Upper lobe of left lung (tissue), 6 donors: ENCODE results near the gene INTS6. TPM values are rescaled to one million over a fixed set of nuclear protein-coding genes. Genes with fewer than 3 reads are reported as not detected.

Experiments used
- ATAC-seq, 2 donors: fragments of 200-7000 bp; cut with Tn5 transposase; one replicate each; pipeline ENCODE4 v1.9.1; 2022; ENCODE audit warnings: mild to moderate bottlenecking in 2 of 2, moderate library complexity in 2 of 2; ENCODE audit not compliant: low FRiP score in 2 of 2
- DNase-seq, 2 donors: peaks; one replicate each; pipeline ENCODE4 v3.0.0-alpha.2; 2019 to 2020
- H3K27ac ChIP-seq, 4 donors: fragments of 200-600 bp; sonication (generic); one replicate each; pipeline ENCODE4 v1.5.1; 2016 to 2019
- H3K27me3 ChIP-seq, 4 donors: fragments of 200-600 bp; sonication (generic); one replicate each; pipeline ENCODE4 v1.5.1; 2017 to 2019
- H3K36me3 ChIP-seq, 4 donors: fragments of 200-600 bp; sonication (generic); one replicate each; pipeline ENCODE4 v1.5.1; 2016 to 2019
- H3K4me1 ChIP-seq, 4 donors: fragments of 200-600 bp; sonication (generic); one replicate each; pipeline ENCODE4 v1.5.1; 2018 to 2019
- H3K4me3 ChIP-seq, 4 donors: fragments of 200-600 bp; sonication (generic); one replicate each; pipeline ENCODE4 v1.5.1; 2017 to 2019; ENCODE audit warnings: mild to moderate bottlenecking in 2 of 4, moderate library complexity in 1 of 4
- H3K9me3 ChIP-seq, 4 donors: fragments of 200-600 bp; sonication (generic); one replicate each; pipeline ENCODE4 v1.5.1; 2018 to 2019
- EP300 ChIP-seq, 4 donors: sonication (generic); formaldehyde crosslinking; IDR thresholded peaks; one replicate each; pipeline ENCODE4 v1.5.1; 2017; ENCODE audit warnings: antibody characterized with exemption in 4 of 4, control low read depth in 2 of 4
- POLR2A ChIP-seq, 4 donors: fragments of 450-650 bp; IDR thresholded peaks; one replicate each; pipeline ENCODE4 v1.5.1; 2016 to 2017; ENCODE audit warnings: antibody characterized with exemption in 4 of 4, mild to moderate bottlenecking in 2 of 4
- POLR2AphosphoS5 ChIP-seq, 2 donors: sonication (generic); formaldehyde crosslinking; IDR thresholded peaks; one replicate each; pipeline ENCODE4 v1.5.1; 2017; ENCODE audit warnings: antibody characterized with exemption in 2 of 2
- WGBS, 2 donors: methylation state at CpG; one replicate each; pipeline ENCODE4 v1.1.5; 2017 to 2018; 5-methylcytosine and 5-hydroxymethylcytosine counted together
- small RNA-seq, 4 donors: library from RNA; depleted of rRNA; stranded (forward); fragments of <200 nt; gene quantifications; one replicate each; pipeline ENCODE3, GENCODE V24; 2016
- total RNA-seq, 6 donors: library from RNA; depleted of rRNA in 4 of 6; stranded (reverse); fragments of >200 nt in 4 of 6; gene quantifications; one replicate each; pipeline versions ENCODE4 v1.1.0 to v1.2.1, GENCODE V29; 2016 to 2021
- TF ChIP-seq, protein P1 (sequence below), 6 experiments: fragments of 450-650 bp in 4 of 6; fragments of 200-600 bp in 2 of 6; sonication (generic) in 2 of 6; IDR thresholded peaks; one replicate each; pipeline ENCODE4 v1.5.1; 2016 to 2019; ENCODE audit warnings: antibody characterized with exemption in 6 of 6
- donor health status: DM: no; HTN: no; CAD: no; lungs with moderate emphysema.
- donor health status: DM: no; HTN: yes; CAD: no; lungs with severe emphysema.

INTS6 gene
- total RNA-seq, 6 donors from 2014 or later: 20.5 to 43.2 (median 24.8) TPM

DNA sequence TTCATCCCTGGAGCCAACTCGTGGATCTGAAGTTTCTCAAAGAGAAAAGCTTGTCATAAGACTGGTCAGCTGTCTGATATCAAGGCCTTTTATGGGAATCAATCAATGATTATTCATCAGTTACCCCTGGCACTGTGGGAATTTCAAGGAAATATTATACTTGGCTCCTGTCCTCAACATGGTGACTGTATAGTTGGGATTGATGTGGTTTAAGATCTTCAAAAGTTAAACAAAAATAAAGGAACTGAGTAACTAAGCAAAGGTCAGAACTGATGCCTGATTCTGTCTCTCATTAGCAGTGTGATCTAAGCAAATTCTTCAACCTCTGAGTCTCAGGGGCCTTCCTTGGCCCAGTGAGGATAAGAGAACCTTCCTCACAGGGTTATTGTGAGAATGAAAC lies 135.6 kb downstream of the INTS6 start:
- 75 to 83% methylated on average over 1 of the region's 1 CpG for WGBS, 2 donors
- Histone ChIP-seq H3K27me3 (no peaks in the 10 kb centered on the region), H3K36me3 (no peaks in the 10 kb centered on the region), H3K4me3 (no peak overlapping the region), H3K27ac (no peak overlapping the region), H3K4me1 (no peaks in the 10 kb centered on the region), H3K9me3 (no peaks in the 10 kb centered on the region)
- ATAC-seq: no peak
- no peak for TF ChIP-seq EP300 (IDR thresholded peaks at IDR 0.05)
- TF ChIP-seq POLR2A (IDR thresholded peaks at IDR 0.05): no peak
- no peak for TF ChIP-seq POLR2AphosphoS5 (IDR thresholded peaks at IDR 0.05)
- TF ChIP-seq, protein P1, sequence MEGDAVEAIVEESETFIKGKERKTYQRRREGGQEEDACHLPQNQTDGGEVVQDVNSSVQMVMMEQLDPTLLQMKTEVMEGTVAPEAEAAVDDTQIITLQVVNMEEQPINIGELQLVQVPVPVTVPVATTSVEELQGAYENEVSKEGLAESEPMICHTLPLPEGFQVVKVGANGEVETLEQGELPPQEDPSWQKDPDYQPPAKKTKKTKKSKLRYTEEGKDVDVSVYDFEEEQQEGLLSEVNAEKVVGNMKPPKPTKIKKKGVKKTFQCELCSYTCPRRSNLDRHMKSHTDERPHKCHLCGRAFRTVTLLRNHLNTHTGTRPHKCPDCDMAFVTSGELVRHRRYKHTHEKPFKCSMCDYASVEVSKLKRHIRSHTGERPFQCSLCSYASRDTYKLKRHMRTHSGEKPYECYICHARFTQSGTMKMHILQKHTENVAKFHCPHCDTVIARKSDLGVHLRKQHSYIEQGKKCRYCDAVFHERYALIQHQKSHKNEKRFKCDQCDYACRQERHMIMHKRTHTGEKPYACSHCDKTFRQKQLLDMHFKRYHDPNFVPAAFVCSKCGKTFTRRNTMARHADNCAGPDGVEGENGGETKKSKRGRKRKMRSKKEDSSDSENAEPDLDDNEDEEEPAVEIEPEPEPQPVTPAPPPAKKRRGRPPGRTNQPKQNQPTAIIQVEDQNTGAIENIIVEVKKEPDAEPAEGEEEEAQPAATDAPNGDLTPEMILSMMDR (IDR thresholded peaks at IDR 0.05): no peak
- no peak for DNase-seq

DNA sequence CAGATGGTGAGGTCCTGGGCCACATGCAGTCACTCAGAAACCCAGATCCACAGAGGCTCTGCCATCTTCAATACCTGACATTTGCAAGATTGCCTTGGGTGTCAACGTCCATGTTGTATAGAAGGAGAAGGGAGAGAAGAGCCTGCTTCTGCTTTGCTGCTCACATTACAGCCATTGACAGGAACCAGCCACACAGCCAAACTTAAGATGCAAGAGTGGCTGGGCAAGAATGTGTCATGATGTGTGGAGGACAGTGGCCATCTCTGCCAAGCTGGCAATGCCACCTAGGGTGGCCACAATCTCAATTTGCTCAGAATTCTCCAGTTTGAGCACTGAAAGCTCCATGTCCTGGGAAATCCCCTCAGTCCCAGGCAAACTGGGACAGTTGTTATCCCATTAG lies 139.2 kb downstream of the INTS6 start:
- H3K27ac ChIP-seq: no peak overlapping the region
- no peak for TF ChIP-seq EP300 (IDR thresholded peaks at IDR 0.05)
- no peak overlapping the region for H3K4me3 ChIP-seq
- H3K9me3 ChIP-seq: no peaks in the 10 kb centered on the region
- H3K4me1 ChIP-seq: no peaks in the 10 kb centered on the region
- no peaks in the 10 kb centered on the region for H3K36me3 ChIP-seq
- DNase-seq (no peak), ATAC-seq (no peak)
- H3K27me3 ChIP-seq: no peaks in the 10 kb centered on the region
- 83 to 88% methylated on average over 1 of the region's 1 CpG for WGBS, 2 donors

DNA sequence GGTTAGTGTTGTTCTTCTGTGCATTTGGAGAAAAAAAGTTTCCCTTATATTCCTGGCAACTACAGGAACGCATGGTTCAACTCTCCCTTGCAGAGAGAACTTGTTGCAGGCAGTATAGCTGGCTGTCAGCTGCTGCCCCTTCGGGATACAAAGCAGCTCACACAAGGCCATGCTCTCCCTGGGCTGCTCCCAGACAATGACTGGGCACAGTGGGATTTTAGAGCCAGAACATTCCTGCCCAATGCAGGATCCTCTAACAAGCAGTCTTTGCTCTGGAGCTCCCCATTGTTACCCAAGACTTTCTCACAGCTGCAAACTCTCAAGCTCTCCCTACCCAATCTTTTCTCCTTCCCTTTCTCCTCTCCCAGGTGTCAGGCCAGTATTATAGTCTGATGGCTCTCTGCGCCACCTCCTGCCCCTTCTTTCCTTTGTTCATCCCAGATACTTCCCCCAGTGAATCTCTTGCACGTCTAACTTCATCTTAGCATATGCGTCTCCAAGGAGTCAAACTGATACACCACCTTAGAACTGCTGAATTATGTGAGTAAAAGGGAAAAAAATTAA lies 140.8 kb downstream of the INTS6 start:
- no peaks in the 10 kb centered on the region for H3K9me3 ChIP-seq
- no peak overlapping the region for H3K4me3 ChIP-seq
- WGBS, 2 donors: 88 to 94% methylated on average over 5 of the region's 5 CpGs
- no peaks in the 10 kb centered on the region for H3K4me1 ChIP-seq
- no peaks in the 10 kb centered on the region for H3K27me3 ChIP-seq
- ATAC-seq: no peak
- TF ChIP-seq EP300 (IDR thresholded peaks at IDR 0.05) (no peak), POLR2A (IDR thresholded peaks at IDR 0.05) (no peak), POLR2AphosphoS5 (IDR thresholded peaks at IDR 0.05) (no peak)
- TF ChIP-seq, protein P1 (IDR thresholded peaks at IDR 0.05): no peak
- DNase-seq: no peak
- no peak overlapping the region for H3K27ac ChIP-seq
- H3K36me3 ChIP-seq: no peaks in the 10 kb centered on the region

Small RNA genes within 50 kb of the gene (small RNA-seq; reads per million reads assigned to genes)
- 0 reads per million in 4 donors for gene MIR5693
- gene RN7SL320P: 0 reads per million in 4 donors
- gene SNRPGP11: 0 reads per million in 4 donors

Other genes with a start within 250 kb of the INTS6 start
- gene FAM124A, start 230.6 kb downstream of the INTS6 start, total RNA-seq: 1 to 10 TPM; 2.3 to 7.1 (median 3.8) TPM
- gene SERPINE3, start 113.3 kb downstream of the INTS6 start, total RNA-seq: not detected
- gene WDFY2, start 131.4 kb upstream of the INTS6 start, total RNA-seq: 10 to 100 TPM; 13.4 to 34.0 (median 18.8) TPM